Stimulated activated CD8-positive, alpha-beta memory T cell treated with anti-CD3 and anti-CD28 coated beads, Interleukin-4, amount 100 ng/mL, for 1 hour (primary cell): ENCODE data around the gene PDE11A.
"Not testable (repeated sequence)": the region's sequence is repeated elsewhere in the genome, so short reads cannot be mapped to it uniquely, and the experiment has no call there.

Source experiments
- DNase-seq, 2 donors: peaks; one replicate each; pipeline ENCODE4 v3.0.0-alpha.2; 2020; ENCODE audit warnings: low read depth in 2 of 2, low spot score in 1 of 2

PDE11A gene

DNA sequence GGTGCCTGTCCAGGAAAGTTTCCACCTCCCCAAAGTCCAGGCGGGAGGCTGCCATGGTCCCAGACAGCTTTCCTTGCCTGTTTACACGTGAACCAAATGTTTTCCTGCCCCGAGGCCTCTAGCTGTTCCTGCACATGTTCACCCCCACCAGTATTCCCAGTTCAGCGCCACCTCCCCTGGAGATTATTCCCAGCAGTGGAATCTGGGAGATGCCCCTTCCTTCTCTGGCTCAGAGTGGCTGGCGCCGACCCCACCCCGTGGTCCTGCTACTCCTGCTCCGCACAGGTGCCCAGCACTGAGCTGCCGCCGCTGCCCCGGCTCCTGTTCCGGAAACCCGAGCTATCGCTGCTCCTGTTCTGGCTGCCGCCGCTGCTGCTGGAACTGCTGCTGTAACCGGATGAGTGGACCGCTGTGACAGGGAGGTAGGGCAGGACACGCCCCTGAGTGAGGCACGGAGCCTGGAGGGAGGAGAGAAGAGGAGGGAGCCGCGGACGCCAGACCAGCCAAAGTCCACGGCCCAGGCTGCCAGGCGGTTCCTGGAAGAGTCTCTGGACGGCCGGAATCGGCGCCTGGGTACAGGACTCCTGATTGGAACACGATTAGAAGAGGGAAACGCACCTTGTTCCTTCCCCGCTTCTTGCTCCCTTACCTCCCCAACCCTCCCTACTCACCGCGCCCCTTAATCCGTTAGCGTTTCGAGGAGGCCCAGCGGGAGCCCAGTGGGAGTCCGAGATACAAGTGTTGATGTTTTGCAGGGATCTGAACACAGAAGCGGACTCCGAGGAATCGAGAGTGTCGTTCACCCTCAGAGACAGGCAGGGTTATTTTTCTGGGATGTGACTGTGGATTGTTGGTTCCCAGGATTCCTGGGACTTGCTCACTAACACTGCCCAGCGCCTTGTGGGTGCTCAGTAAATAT, at the start of gene PDE11A:
PDE11A (minus strand) TSS at position 395 of the 919 bp plus-strand sequence; CDS start at position 55, 340 bp downstream.
- DNase-seq: no peak

DNA sequence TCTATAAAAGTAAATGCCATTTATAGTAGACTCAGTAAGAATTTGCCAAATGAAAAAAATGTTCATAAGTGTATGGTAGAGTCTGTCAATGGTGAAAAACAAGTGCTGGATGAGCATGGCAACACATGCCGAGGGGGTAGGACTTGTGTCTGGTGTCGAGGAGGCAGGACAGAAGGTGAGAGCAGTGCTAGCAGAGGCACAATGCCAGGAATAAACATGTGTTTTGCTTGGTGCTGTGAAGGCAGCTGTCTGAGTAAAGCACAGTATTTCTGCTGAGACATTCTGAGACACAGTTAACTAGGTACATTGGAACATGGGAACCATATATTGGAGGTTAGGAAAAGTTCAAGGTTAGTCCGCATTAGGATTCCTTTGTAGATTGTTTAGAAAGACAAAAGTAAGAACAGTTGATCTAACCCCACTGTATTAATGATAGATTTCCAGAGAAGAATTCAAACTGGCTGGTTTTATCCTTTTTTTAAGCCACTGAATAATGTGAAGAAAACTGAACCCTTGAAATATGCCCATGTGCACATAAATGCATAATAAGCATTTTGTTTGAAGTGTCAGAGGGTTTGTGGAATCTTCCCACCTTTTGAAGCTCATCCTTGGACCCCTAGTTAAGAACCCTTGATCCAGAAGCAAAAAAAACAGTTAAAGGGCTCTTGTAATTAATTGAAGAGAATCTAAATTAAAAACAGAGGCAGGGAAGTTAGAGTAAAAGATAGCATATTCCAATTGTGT, 46.8 kb upstream of the PDE11A start:
- DNase-seq: no peak

DNA sequence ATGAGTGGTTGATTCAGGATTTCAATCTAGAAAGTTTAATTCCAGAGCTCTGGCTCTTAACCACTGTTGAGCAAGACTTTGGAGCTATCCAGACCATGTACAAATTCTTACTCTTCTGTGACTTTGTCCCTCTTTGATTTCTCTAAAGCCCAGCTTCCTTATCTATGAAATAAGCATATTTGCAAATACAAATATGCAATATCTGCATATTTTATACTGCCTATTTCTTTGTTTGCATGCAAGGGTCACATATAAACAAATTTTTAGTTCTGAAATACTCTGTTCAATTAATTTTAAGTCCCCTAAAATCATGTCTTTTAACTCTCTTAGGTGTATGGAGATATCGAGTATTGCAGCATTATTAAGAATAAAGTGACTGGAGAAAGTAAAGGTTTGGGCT, 45.1 kb upstream of the PDE11A start:
- no peak for DNase-seq

DNA sequence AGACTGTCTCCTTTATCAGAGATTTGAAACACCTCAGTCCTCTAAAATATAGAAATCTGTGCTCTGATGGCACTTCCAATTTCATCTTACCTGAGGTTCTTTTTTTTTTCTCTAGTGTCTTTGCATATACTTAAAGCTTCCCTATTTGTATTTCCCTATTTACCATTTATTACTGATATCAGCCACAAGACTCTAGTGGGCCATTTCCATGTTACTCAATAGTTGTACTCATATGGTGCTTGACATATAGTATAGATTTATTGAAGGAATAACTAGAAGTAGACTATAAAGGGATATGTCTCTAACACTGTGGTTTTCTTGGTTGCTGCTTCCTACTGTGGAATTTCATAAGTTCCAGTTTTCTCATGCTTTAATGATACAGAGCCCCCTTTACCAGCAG, 42.7 kb upstream of the PDE11A start:
- DNase-seq: no peak

DNA sequence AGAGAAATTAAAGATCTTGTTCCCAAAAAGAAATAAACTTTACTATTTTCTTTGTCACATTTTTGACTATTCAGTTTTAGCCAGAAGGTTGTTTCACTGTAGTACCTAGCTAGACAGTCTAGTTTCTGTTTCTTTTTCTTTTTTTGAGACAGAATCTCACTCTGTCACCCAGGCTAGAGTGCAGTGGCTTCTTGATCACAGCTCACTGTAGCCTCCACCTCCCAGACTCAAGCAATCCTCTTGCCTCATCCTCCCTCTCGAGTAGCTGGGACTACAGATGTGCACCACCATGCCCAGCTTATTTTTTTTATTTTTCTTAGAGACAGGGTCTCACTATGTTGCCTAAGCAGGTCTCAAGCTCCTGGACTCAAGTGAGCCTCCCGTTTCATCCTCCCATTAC, 41.9 kb upstream of the PDE11A start:
- no peak for DNase-seq

DNA sequence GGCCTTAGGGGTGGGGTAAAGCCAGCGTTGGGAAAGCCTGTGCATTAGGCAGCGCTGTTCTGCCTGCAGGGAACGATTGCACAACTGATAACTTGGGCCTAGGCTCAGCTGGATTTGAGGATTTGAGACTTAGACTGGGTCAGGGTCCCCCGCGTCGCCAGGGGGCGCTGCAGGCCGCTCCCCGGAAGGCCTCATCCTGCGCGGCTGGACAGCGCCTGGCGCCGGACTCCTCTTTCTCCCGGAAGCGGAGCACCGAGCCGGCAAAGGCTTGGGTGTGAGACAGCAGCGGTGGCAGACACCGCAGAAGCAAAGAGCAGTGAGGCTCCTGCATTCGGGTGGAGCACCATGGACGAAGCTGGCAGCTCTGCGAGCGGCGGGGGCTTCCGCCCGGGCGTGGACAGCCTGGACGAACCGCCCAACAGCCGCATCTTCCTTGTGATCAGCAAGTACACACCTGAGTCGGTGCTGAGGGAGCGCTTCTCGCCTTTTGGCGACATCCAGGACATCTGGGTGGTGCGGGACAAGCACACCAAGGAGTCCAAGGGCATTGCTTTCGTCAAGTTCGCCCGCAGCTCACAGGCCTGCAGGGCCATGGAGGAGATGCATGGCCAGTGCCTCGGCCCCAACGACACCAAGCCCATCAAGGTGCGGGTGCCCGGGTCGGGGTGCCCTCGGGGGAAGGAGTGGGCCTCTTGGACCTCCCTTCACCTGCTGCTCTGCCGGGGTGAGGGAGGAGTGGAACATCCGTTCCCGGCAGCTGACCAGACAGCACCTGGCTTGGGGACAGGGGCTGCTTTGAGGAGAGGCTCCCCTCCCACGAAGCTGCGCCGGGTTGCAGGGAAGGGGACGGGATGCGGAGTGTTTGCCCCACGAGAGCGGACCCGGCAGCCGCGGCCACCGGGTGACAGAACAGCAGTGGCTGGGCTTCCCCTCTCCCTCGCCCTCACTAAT, 39.9 kb upstream of the PDE11A start, which contains the start of gene RBM45:
RBM45 (plus strand) TSS at position 236 of the 951 bp plus-strand sequence; CDS start at position 346, 110 bp downstream.
- peak; percentile 55 to 65 for DNase-seq

DNA sequence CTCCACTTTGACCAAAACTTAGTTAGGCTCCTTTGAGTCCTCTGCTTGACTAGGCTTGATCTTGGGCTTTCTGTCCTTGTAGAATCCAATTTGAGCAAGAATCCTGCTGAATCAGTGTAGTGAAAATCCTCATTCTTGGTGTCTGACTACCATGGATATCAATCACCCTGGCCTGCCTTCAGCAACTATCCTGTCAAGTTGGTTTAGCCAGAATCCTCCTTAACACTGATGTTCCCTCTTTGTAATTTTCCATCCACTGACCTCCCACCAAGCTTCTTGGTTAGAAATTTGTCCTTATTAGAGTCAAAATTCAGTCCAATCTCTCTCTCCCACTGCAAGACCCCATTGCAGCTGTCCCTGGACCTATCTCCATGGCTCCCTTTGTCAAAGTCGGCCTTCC, 39.2 kb upstream of the PDE11A start:
- DNase-seq: no peak

DNA sequence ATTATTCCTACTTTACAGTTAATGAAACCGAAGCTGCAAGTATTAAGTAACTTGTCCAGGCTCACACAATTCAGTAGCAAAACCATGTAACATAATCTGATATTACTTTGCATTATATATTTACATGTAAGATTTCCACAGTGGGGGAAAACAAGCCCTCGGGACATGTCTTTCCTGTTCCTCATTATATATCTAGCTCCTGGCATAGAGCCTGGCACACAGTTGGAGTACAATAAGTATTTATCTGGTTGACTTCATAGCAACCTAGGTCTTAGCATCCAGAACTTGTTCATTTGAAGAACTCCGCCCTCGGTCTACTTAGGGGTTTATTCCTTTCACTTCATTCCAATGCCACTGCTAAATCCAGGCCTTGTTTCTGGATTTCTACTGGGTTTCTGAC, 38.1 kb upstream of the PDE11A start:
- no peak for DNase-seq

DNA sequence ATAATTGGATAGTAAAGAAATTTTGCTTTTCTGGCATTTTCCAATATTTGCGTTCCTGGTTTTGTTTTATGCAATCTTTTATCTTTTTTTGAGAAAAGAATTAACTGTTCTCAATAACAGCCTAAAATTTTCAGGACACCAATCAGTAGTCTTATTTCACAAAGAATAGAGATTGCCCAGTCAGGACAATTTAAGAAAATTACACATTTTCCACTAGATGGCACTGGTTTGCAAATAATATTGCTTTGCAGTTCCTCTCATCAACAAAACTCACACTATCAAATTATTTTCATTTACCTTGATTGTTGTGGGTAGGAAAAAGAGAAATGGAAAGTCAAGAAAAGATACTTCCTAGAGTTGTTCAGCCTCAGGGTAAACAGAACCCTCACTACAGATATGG, 37.2 kb upstream of the PDE11A start:
- no peak for DNase-seq

DNA sequence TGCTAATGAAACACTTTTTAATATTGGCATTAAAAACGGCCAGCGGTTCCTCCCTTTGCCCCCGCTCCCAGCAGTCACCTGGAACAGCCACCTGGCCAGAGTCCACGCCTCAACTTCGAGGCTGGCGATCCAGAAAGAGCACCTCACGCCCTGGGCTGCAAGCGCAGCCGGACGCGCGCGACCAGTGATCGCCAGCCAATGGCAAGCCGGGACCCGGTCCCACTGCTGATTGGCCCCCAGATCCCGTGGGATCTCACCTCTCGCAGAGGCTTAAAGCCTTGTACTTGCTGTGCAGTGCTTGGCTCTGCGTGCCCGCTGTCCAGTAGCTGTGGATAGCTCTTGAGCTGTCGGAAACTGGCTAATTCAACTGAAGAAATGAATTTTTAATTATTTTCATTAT, 35.6 kb upstream of the PDE11A start:
- no peak for DNase-seq

DNA sequence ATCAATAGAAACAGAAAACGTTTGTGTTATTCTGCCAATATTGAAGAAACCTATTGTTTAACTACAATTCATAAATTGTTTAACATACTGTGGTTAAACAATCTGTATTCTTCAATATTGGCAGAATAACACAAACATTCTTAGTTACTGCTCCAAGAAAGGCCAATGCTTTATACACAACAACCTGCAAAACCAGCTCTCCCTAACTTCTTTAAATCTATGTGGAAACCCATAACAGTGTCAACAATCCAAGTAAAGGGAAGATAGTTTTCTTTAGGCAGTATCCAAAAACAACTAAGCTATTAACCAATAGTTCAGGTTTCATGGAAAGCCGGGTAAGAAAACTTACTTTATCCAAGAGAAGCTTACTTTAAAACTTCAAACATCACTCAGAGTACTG, 33.5 kb upstream of the PDE11A start:
- no peak for DNase-seq

DNA sequence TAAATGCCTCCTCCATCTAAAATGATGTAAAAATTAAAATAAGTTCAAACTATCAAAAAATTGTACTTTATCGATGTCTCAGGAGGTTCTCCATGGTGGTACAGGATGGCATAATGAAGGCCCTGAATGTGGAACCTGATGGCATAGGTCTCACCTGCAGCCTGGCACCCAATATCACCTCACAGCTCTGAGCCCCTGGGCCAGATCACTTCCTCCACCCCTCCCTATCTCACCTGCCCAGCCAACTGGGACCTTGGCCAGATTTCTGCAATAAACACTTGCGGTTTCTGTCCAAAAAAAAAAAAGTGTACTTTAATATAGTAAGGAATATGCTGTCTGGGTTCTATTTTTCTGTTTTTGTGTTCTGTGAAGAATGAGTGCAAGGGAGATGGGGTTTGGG, 33.0 kb upstream of the PDE11A start:
- DNase-seq: no peak

DNA sequence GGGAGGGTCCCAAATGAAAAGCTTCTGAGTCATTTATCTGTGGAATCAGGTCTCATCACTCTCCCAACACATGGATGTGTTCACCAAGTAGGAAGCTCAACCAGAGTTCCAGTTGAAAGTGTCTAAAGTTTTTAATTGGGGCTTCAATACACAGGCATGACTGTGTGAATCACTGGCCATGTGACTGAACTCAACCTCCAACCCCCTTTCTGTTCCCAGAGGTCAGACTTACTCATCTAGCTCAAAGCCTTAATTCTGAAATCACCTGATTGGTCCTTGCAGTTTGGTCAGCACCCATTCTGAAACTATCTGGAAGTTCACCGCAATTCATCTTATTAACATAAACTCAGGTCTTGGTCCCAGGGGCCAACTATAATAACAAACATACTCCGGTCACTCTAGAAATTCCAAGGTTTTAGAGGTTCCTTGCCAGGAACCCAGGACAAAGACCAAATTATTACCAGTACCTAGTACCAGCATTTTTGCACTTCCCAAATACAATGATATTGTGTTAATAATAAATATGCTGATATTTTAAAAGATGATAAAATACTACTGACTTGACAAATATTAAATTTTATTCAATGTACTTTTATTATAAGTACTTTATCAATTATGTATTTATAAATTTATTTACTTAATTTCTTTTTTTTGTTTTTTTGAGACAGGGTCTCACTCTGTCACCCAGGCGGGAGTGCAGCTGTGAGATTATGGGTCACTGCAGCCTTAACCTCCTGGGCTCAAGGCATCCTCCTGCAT, 28.9 kb upstream of the PDE11A start:
- DNase-seq: no peak

DNA sequence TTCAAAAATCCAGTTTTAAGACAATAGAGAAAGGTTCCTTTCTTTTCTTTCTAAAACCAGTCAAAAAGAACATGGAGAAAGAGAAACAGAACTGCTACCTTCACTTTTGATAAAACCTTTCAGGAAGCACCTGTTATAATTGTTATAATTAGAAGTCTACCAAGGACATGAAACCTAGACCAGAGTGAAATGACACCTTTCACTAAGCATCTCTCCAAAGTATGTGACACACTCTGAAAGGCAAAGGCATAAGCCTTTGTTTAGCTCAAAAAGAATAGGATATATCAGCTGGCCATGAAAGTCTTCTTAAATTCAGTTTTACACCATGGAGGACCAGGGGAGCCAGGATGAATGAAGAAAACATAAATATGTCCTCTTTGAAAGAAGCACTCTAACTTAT, 20.9 kb upstream of the PDE11A start:
- DNase-seq: no peak

DNA sequence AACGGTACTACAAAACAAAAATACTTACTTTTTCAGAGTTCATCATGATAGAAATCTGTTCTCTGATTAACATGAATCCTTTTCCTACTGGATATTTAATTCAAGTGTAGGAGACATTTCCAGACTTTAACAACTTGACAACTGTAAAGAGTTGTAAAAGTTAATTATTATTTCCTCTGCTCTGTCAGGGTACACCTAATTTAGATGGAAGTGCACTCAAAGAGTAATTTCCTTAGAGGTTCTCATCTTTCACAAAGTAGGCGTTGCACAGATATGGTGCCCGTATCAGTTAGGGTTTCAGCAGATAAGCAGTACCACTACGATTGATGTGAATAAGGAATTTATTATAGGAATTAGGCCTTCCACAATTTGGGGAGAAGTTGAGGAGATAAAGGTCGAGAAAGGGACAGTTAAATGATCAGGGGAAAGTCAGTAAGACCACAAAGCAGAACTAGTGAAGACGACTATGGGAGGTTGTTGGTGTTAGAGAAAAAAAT, 16.2 kb upstream of the PDE11A start:
- no peak for DNase-seq

DNA sequence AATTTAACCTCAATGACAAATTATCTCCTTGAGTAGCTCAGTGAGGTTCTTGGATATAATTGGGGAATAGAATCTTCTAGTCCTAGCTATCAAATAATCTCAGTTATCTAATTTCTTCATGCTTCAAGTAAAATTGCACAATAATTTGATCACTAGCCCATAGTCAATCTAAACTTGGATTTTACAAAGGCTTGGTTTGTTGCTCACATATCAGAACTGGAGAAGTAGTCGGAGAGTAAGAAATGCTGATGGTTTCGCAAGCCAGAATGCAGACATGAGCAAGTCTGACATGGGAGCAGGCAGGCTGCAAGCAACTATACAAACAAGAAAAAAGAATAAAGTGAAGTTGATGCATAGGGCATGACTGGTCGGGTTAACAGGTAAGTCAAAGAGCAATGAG, 11.7 kb upstream of the PDE11A start:
- DNase-seq: no peak

DNA sequence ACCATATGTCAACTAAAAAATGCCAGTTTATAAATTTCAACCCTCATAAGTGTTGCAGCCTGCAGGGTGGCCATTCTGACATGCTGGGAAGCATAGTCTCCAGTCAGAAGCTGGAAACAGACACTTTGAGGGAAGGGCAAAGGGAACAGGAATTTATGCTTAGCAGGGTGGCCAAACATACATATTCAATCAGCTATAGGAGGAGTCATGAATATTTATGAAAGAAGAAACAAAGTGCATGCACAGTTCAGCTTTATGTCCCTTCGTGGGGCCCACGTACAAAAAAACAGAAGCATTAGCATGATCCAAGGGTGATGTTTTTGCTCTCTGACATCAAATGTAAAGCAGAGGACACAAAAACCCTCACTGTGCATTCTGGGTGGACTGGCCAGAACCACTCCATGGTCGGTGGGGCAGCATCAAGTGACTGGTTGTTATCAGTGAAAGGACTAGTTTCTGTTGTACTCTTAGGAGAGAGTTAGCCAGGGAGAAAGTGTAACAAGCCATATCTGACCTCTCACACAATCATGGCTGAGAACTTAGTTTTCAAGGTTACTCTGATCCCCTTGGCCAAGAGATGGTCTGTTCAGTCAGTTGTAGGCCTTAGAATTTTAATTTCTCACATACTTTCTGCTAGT, 9.9 kb upstream of the PDE11A start:
- DNase-seq: no peak

DNA sequence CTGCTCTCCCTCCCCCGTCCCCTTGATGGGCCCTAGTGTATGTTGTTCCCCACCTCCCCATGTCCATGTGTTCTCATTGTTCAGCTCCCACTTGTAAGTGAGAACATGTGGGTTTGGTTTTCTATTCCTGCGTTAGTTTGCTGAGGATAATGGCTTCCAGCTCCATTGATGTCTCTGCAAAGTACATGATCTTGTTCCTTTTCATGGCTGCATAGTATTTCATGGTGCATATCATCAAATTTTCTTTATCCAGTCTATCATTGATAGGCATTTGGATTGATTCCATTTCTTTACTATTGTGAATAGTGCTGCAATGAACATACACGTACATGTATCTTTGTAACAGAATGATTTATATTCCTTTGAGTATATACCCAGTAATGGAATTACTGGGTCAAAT, 6.7 kb upstream of the PDE11A start:
- not testable (repeated sequence) for DNase-seq

DNA sequence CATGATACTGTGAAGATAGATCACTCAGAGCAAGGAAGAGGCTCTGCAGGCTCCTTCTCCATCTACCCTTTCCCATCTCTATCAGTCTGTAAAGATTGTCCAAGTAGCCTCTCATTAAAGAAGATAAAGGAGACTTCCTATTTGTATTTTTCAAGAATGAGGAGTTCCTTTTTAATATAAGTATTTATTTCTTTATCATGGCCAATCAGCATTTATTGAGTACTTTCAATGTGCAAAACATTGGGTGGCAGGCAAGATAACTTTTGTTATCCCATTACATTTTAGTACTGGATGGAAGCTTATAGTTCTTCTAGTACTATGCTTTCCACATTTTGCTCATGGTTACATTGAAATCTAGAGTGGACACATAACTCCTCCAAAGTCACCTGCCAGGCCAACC, 3.6 kb upstream of the PDE11A start:
- DNase-seq: no peak

DNA sequence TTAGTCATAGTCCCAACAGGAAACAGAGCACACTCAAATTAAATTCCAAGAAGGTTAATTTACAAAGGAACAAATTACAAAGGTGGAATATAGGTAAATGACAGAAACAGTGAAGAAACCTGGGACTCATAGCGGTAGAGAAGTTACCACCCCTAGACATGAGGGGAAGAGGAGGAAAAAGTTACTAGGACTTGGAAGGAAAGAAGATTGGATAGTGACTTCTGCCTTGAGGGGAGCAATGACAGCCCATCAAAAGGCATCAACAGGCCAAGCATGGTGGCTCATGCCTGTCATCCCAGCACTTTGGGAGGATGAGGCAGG, 2.4 kb upstream of the PDE11A start:
- no peak for DNase-seq
